Liver (tissue), 9 donors: ENCODE measurements around the gene PTER. TPM values are rescaled to one million over a fixed set of nuclear protein-coding genes. Genes with fewer than 3 reads are reported as not detected.

Source experiments
- DNase-seq: peaks from one replicate; pipeline ENCODE4 v3.0.0-alpha.2; 2017; ENCODE audit warnings: low spot score
- H3K27ac ChIP-seq, 2 donors: one replicate each; pipeline ENCODE4 v1.7.0; 2013; ENCODE audit warnings: inconsistent platforms in 2 of 2, low read length in 2 of 2, control low read depth in 1 of 2, low read depth in 1 of 2, mild to moderate bottlenecking in 1 of 2
- H3K27me3 ChIP-seq, 4 donors: one replicate each; pipeline versions ENCODE4 v1.6.1 to v1.7.0; 2013; ENCODE audit warnings: low read length in 3 of 4, inconsistent platforms in 1 of 4, mild to moderate bottlenecking in 1 of 4, moderate library complexity in 1 of 4; ENCODE audit not compliant: control insufficient read depth in 4 of 4, insufficient read depth in 4 of 4
- H3K36me3 ChIP-seq, 4 donors: one replicate each; pipeline versions ENCODE4 v1.6.1 to v1.7.0; 2013; ENCODE audit warnings: low read length in 3 of 4, mild to moderate bottlenecking in 3 of 4, low read depth in 1 of 4, moderate library complexity in 1 of 4; ENCODE audit not compliant: control insufficient read depth in 4 of 4, insufficient read depth in 3 of 4
- H3K4me1 ChIP-seq, 4 donors: one replicate each; pipeline versions ENCODE4 v1.6.1 to v1.7.0; 2013; ENCODE audit warnings: low read length in 3 of 4, mild to moderate bottlenecking in 3 of 4, moderate library complexity in 1 of 4; ENCODE audit not compliant: control insufficient read depth in 4 of 4, insufficient read depth in 4 of 4
- H3K4me3 ChIP-seq, 3 donors: one replicate each; pipeline versions ENCODE4 v1.6.1 to v1.7.0; 2013; ENCODE audit warnings: low read length in 3 of 3, control low read depth in 1 of 3, low read depth in 1 of 3, mild to moderate bottlenecking in 1 of 3
- H3K9ac ChIP-seq, 2 donors: one replicate each; pipeline ENCODE4 v1.7.0; 2013; ENCODE audit warnings: low read length in 2 of 2, mild to moderate bottlenecking in 2 of 2, moderate library complexity in 2 of 2, control low read depth in 1 of 2, low read depth in 1 of 2
- H3K9me3 ChIP-seq, 4 donors: one replicate each; pipeline versions ENCODE4 v1.6.1 to v1.7.0; 2013; ENCODE audit warnings: low read length in 3 of 4; ENCODE audit not compliant: control insufficient read depth in 4 of 4
- CTCF ChIP-seq: fragments of 150-350 bp; IDR thresholded peaks from 2 replicates; pipeline ENCODE4 v1.5.1; 2017; ENCODE audit warnings: improper control_type of control experiment, low read depth, low read length; ENCODE audit not compliant: missing input control
- EGR1 ChIP-seq, 2 donors: IDR thresholded peaks; 2 replicates each; pipeline ENCODE4 v1.6.1; 2016 to 2018; ENCODE audit warnings: antibody characterized with exemption in 2 of 2, low read depth in 2 of 2
- FOXA1 ChIP-seq: IDR thresholded peaks from 2 replicates; pipeline ENCODE4 v1.6.1; 2016; ENCODE audit warnings: antibody characterized with exemption
- FOXA2 ChIP-seq: IDR thresholded peaks from 2 replicates; pipeline ENCODE4 v1.6.1; 2016; ENCODE audit warnings: antibody characterized with exemption
- GABPA ChIP-seq, 2 donors: IDR thresholded peaks in 1 of 2; conservative IDR thresholded peaks in 1 of 2; 2 replicates each; pipeline ENCODE4 v1.6.1; 2016; ENCODE audit warnings: antibody characterized with exemption in 2 of 2, mild to moderate bottlenecking in 1 of 2, moderate library complexity in 1 of 2
- HNF4A ChIP-seq, 2 donors: conservative IDR thresholded peaks; 2 replicates each; pipeline ENCODE4 v1.6.1; 2016; ENCODE audit warnings: antibody characterized with exemption in 2 of 2, mild to moderate bottlenecking in 2 of 2
- HNF4G ChIP-seq: IDR thresholded peaks from 2 replicates; pipeline ENCODE4 v1.6.1; 2016; ENCODE audit warnings: antibody characterized with exemption
- JUND ChIP-seq, 2 donors: IDR thresholded peaks; 2 replicates each; pipeline ENCODE4 v1.6.1; 2016; ENCODE audit warnings: antibody characterized with exemption in 2 of 2
- MAX ChIP-seq: IDR thresholded peaks from 2 replicates; pipeline ENCODE4 v1.6.1; 2016; ENCODE audit warnings: antibody characterized with exemption
- NR2F2 ChIP-seq: IDR thresholded peaks from 2 replicates; pipeline ENCODE4 v1.6.1; 2016; ENCODE audit warnings: antibody characterized with exemption
- REST ChIP-seq: IDR thresholded peaks from 2 replicates; pipeline ENCODE4 v1.6.1; 2016; ENCODE audit warnings: antibody characterized with exemption, mild to moderate bottlenecking
- SP1 ChIP-seq: IDR thresholded peaks from 2 replicates; pipeline ENCODE4 v1.6.1; 2018; ENCODE audit warnings: antibody characterized with exemption, mild to moderate bottlenecking
- TAF1 ChIP-seq: conservative IDR thresholded peaks from 2 replicates; pipeline ENCODE4 v1.6.1; 2016; ENCODE audit warnings: antibody characterized with exemption, mild to moderate bottlenecking
- YY1 ChIP-seq: IDR thresholded peaks from 2 replicates; pipeline ENCODE4 v1.6.1; 2016; ENCODE audit warnings: antibody characterized with exemption, mild to moderate bottlenecking
- ZBTB33 ChIP-seq: IDR thresholded peaks from 2 replicates; pipeline ENCODE4 v1.6.1; 2016; ENCODE audit warnings: antibody characterized with exemption
- WGBS: extraction: QIAGEN DNeasy Blood & Tissue Kit; methylation state at CpG from one replicate; pipeline ENCODE4 v1.1.7; 2013; 5-methylcytosine and 5-hydroxymethylcytosine counted together
- polyA plus RNA-seq, 2 donors: library from polyadenylated mRNA; stranded (reverse) in 1 of 2; unstranded in 1 of 2; fragments of 200-250 nt in 1 of 2; fragments of >200 nt in 1 of 2; fragmentation: Nextera tagmentation in 1 of 2; extraction: Ambion mirVana in 1 of 2; gene quantifications; one replicate each; pipeline versions ENCODE4 v1.2.1 to v1.2.3, GENCODE V29; 2013 to 2015
- total RNA-seq, 2 donors: library from RNA; depleted of rRNA; stranded (reverse); fragments of >200 nt; gene quantifications; one replicate each; pipeline ENCODE4 v1.2.3, GENCODE V29; 2014
- donor health status: healthy.
- donor health status: healthy.
- donor health status: healthy.
- donor health status: healthy.
- donor health status: healthy.

Gene PTER
- total and polyA plus RNA-seq, 4 donors, result 4.4 to 15.7 (median 8.9) TPM

GRCh38 chr10:16478801-16479200 lies 42.0 kb downstream of the PTER start:
- H3K27ac ChIP-seq, result no peak overlapping the region
- H3K9me3 ChIP-seq, result no peaks in the 10 kb centered on the region
- H3K4me1 ChIP-seq, result no peaks in the 10 kb centered on the region
- no peak overlapping the region for H3K9ac ChIP-seq
- WGBS, result 94% methylated on average over 4 of the region's 4 CpGs
- no peaks in the 10 kb centered on the region for H3K36me3 ChIP-seq
- no peak overlapping the region for H3K4me3 ChIP-seq
- no peaks in the 10 kb centered on the region for H3K27me3 ChIP-seq
- no peak for DNase-seq
- no peak for TF ChIP-seq FOXA2
- no peak for TF ChIP-seq MAX
- no peak for TF ChIP-seq JUND (IDR thresholded peaks at IDR 0.05)
- no peak for TF ChIP-seq HNF4G
- TF ChIP-seq TAF1, result no peak
- TF ChIP-seq HNF4A (conservative IDR thresholded peaks at IDR 0.05), result no peak
- TF ChIP-seq FOXA1, result no peak
- no peak for TF ChIP-seq SP1
- no peak for TF ChIP-seq EGR1 (IDR thresholded peaks at IDR 0.05; ENCODE audit: low read depth in 2 of 2)

GRCh38 chr10:16481052-16481728 lies 44.4 kb downstream of the PTER start:
- Histone ChIP-seq H3K27ac (no peak overlapping the region), H3K36me3 (peaks cover 0 to under 1% (median 0%) of the 10 kb centered on the region in 4 donors), H3K9me3 (no peaks in the 10 kb centered on the region), H3K4me1 (no peaks in the 10 kb centered on the region), H3K27me3 (no peaks in the 10 kb centered on the region), H3K4me3 (no peak overlapping the region), H3K9ac (no peak overlapping the region)
- no peak for DNase-seq
- 77% methylated on average over 5 of the region's 5 CpGs for WGBS
- TF ChIP-seq GABPA (IDR thresholded peaks at IDR 0.05 in 1 of 2, conservative IDR thresholded peaks at IDR 0.05 in 1 of 2), result no peak
- no peak for TF ChIP-seq SP1

GRCh38 chr10:16483241-16483917 lies 46.6 kb downstream of the PTER start:
- no peaks in the 10 kb centered on the region for H3K9me3 ChIP-seq
- no peak overlapping the region for H3K27ac ChIP-seq
- DNase-seq, result no peak
- H3K36me3 ChIP-seq, result peaks cover 0 to 7% (median 4%) of the 10 kb centered on the region in 4 donors
- no peak overlapping the region for H3K4me3 ChIP-seq
- no peaks in the 10 kb centered on the region for H3K27me3 ChIP-seq
- TF ChIP-seq NR2F2 (no peak), FOXA1 (no peak)
- H3K9ac ChIP-seq, result no peak overlapping the region
- WGBS, result 95% methylated on average over 11 of the region's 11 CpGs
- H3K4me1 ChIP-seq, result no peaks in the 10 kb centered on the region

GRCh38 chr10:16490511-16490910 lies 53.7 kb downstream of the PTER start:
- no peaks in the 10 kb centered on the region for H3K4me1 ChIP-seq
- no peak overlapping the region for H3K4me3 ChIP-seq
- H3K36me3 ChIP-seq, result peaks cover 0 to 7% (median 4%) of the 10 kb centered on the region in 4 donors
- no peak for DNase-seq
- no peaks in the 10 kb centered on the region for H3K27me3 ChIP-seq
- H3K9ac ChIP-seq, result no peak overlapping the region
- 97% methylated on average over 3 of the region's 3 CpGs for WGBS
- no peaks in the 10 kb centered on the region for H3K9me3 ChIP-seq
- H3K27ac ChIP-seq, result no peak overlapping the region
- no peak for TF ChIP-seq CTCF
- TF ChIP-seq REST, result no peak
- no peak for TF ChIP-seq ZBTB33
- no peak for TF ChIP-seq TAF1
- TF ChIP-seq JUND (IDR thresholded peaks at IDR 0.05), result no peak
- TF ChIP-seq YY1, result no peak
- TF ChIP-seq FOXA1, result no peak
- no peak for TF ChIP-seq MAX
